Naive thymus-derived CD4-positive, alpha-beta T cell (primary cell): Measurements from ENCODE around the gene SNRNP48. TPM values are rescaled to one million over a fixed set of nuclear protein-coding genes. Genes with fewer than 3 reads are reported as not detected.

Source experiments
- ATAC-seq: fragments of 150-1000 bp; cut with Tn5 transposase; 2 replicates; pipeline ENCODE4 v1.10.0; 2021; ENCODE audit warnings: mild to moderate bottlenecking, moderate library complexity
- CTCF ChIA-PET: fragments of 350-600 bp; sonication (Branson Sonifier 250); formaldehyde crosslinking; loops from one replicate; lab custom pipeline; 2021; ENCODE audit warnings: antibody characterized with exemption; lab: Charles Lee
- POLR2A ChIA-PET: fragments of 350-600 bp; sonication (Branson Sonifier 250); formaldehyde crosslinking; loops from one replicate; lab custom pipeline; 2021; ENCODE audit warnings: antibody characterized with exemption, inconsistent platforms; lab: Charles Lee
- DNase-seq, 9 donors: peaks; one replicate each; pipeline versions ENCODE4 v3.0.0 to v3.0.0-alpha.2; 2020 to 2022; ENCODE audit warnings: mixed read lengths in 1 of 9
- H3K27ac ChIP-seq: one replicate; pipeline ENCODE4 v1.7.0; 2013; ENCODE audit warnings: mild to moderate bottlenecking, low read depth, low read length, moderate library complexity
- H3K27me3 ChIP-seq, 2 donors: one replicate each; pipeline ENCODE4 v1.7.0; 2013; ENCODE audit warnings: low read length in 2 of 2, mild to moderate bottlenecking in 2 of 2, moderate library complexity in 2 of 2; ENCODE audit not compliant: control insufficient read depth in 2 of 2, insufficient read depth in 2 of 2
- H3K36me3 ChIP-seq, 3 experiments: 1 replicate in 2 of 3; 2 replicates in 1 of 3; pipeline ENCODE4 v1.7.0; 2013; ENCODE audit warnings: low read length in 3 of 3, mild to moderate bottlenecking in 3 of 3, moderate library complexity in 1 of 3; ENCODE audit not compliant: insufficient read depth in 3 of 3, control insufficient read depth in 2 of 3
- H3K4me1 ChIP-seq, 2 donors: one replicate each; pipeline ENCODE4 v1.7.0; 2013; ENCODE audit warnings: low read length in 2 of 2, mild to moderate bottlenecking in 2 of 2, moderate library complexity in 1 of 2; ENCODE audit not compliant: control insufficient read depth in 2 of 2, insufficient read depth in 2 of 2
- H3K4me3 ChIP-seq: 2 replicates; pipeline ENCODE4 v1.7.0; 2013; ENCODE audit warnings: mild to moderate bottlenecking, low read length
- H3K9me3 ChIP-seq, 3 experiments: 1 replicate in 2 of 3; 2 replicates in 1 of 3; pipeline ENCODE4 v1.7.0; 2013; ENCODE audit warnings: low read length in 3 of 3; ENCODE audit not compliant: control insufficient read depth in 2 of 3
- H3K27ac Mint-ChIP-seq, 9 donors: one replicate each; pipeline ENCODE4 v1.8.0; 2020 to 2022; ENCODE audit warnings: mixed read lengths in 9 of 9, mild to moderate bottlenecking in 8 of 9, moderate library complexity in 5 of 9, inconsistent platforms in 2 of 9
- H3K27me3 Mint-ChIP-seq, 5 donors: one replicate each; pipeline ENCODE4 v1.8.0; 2021 to 2022; ENCODE audit warnings: mixed read lengths in 5 of 5, mild to moderate bottlenecking in 1 of 5
- H3K36me3 Mint-ChIP-seq, 5 donors: one replicate each; pipeline ENCODE4 v1.8.0; 2020 to 2022; ENCODE audit warnings: mixed read lengths in 5 of 5, mild to moderate bottlenecking in 3 of 5, inconsistent platforms in 1 of 5
- H3K4me1 Mint-ChIP-seq, 7 donors: one replicate each; pipeline ENCODE4 v1.8.0; 2020 to 2022; ENCODE audit warnings: mixed read lengths in 7 of 7, mild to moderate bottlenecking in 3 of 7, inconsistent platforms in 1 of 7
- H3K4me3 Mint-ChIP-seq, 10 donors: one replicate each; pipeline ENCODE4 v1.8.0; 2020 to 2022; ENCODE audit warnings: mild to moderate bottlenecking in 10 of 10, mixed read lengths in 10 of 10, moderate library complexity in 6 of 10, inconsistent platforms in 2 of 10
- H3K9me3 Mint-ChIP-seq, 11 donors: one replicate each; pipeline ENCODE4 v1.8.0; 2020 to 2022; ENCODE audit warnings: mixed read lengths in 11 of 11, mild to moderate bottlenecking in 4 of 11, inconsistent platforms in 1 of 11, moderate library complexity in 1 of 11
- intact Hi-C, 2 donors: fragments of 100-400 bp; cut with micrococcal nuclease; formaldehyde crosslinking; loops; one replicate each; pipeline ENCODE4 v1.15.1; 2023
- polyA plus RNA-seq, 2 donors: library from polyadenylated mRNA; unstranded; fragments of 300-500 nt; fragmentation: Illumina TruSeq; gene quantifications; one replicate each; pipeline ENCODE4 v1.2.3, GENCODE V29; 2021
- total RNA-seq, 6 experiments: library from RNA in 5 of 6; stranded (reverse) in 5 of 6; gene quantifications; 1 replicate in 5 of 6; 2 replicates in 1 of 6; pipeline ENCODE4 v1.2.3 and lab custom pipeline; 2021 to 2026

Gene SNRNP48
- total and polyA plus RNA-seq, 7 experiments from 2014 or later = 8.6 to 30.4 (median 14.0) TPM

GRCh38 chr6:7632501-7633290 is 42.7 kb downstream of the SNRNP48 start:
- intact Hi-C loops = no loop called here
- H3K4me1 Mint-ChIP-seq = no peaks in the 10 kb centered on the region
- Histone ChIP-seq H3K9me3 (no peaks in the 10 kb centered on the region), H3K36me3 (no peaks in the 10 kb centered on the region), H3K4me3 (no peak overlapping the region), H3K4me1 (no peaks in the 10 kb centered on the region), H3K27ac (no peak overlapping the region), H3K27me3 (no peaks in the 10 kb centered on the region)
- peaks cover 0 to 4% (median 0%) of the 10 kb centered on the region in 11 donors for H3K9me3 Mint-ChIP-seq
- ChIA-PET POLR2A (no interaction called here), CTCF (no interaction called here)
- no peaks in the 10 kb centered on the region for H3K36me3 Mint-ChIP-seq
- ATAC-seq (no peak), DNase-seq (no peak)
- no peak overlapping the region for H3K4me3 Mint-ChIP-seq
- no peak overlapping the region for H3K27ac Mint-ChIP-seq
- peaks cover 5 to 28% (median 10%) of the 10 kb centered on the region in 5 donors for H3K27me3 Mint-ChIP-seq

- H3K27me3 ChIP-seq = no peaks in the 10 kb centered on the region
- POLR2A ChIA-PET = no interaction called here
- no peaks in the 10 kb centered on the region for H3K4me1 Mint-ChIP-seq
- peaks cover 0 to 4% (median 0%) of the 10 kb centered on the region in 11 donors for H3K9me3 Mint-ChIP-seq
- H3K4me3 ChIP-seq = no peak overlapping the region
- no peak overlapping the region for H3K4me3 Mint-ChIP-seq
- CTCF ChIA-PET = no interaction called here
- peaks cover 5 to 27% (median 9%) of the 10 kb centered on the region in 5 donors for H3K27me3 Mint-ChIP-seq
- H3K9me3 ChIP-seq = no peaks in the 10 kb centered on the region
- intact Hi-C loops = no loop called here
- no peaks in the 10 kb centered on the region for H3K36me3 Mint-ChIP-seq
- no peak overlapping the region for H3K27ac ChIP-seq
- no peak overlapping the region for H3K27ac Mint-ChIP-seq
- no peaks in the 10 kb centered on the region for H3K4me1 ChIP-seq
- DNase-seq = no peak
- H3K36me3 ChIP-seq = no peaks in the 10 kb centered on the region
- no peak for ATAC-seq
Observed at GRCh38 chr6:7633361-7633760, 43.4 kb downstream of the SNRNP48 start.

GRCh38 chr6:7636151-7636550 is 46.2 kb downstream of the SNRNP48 start:
- ChIA-PET CTCF (no interaction called here), POLR2A (interaction anchor here (1.1 kb wide), 1 partner anchor 12 kb away, joined by 3 read pairs; no protein-coding TSS in a partner anchor)
- Mint-ChIP-seq H3K9me3 (peaks cover 0 to 4% (median 0%) of the 10 kb centered on the region in 11 donors), H3K27ac (no peak overlapping the region), H3K4me3 (no peak overlapping the region), H3K36me3 (no peaks in the 10 kb centered on the region), H3K27me3 (peaks cover 3 to 11% (median 6%) of the 10 kb centered on the region in 5 donors), H3K4me1 (no peaks in the 10 kb centered on the region)
- Histone ChIP-seq H3K4me3 (no peak overlapping the region), H3K27ac (no peak overlapping the region), H3K27me3 (no peaks in the 10 kb centered on the region), H3K4me1 (no peaks in the 10 kb centered on the region), H3K36me3 (no peaks in the 10 kb centered on the region), H3K9me3 (no peaks in the 10 kb centered on the region)
- DNase-seq = no peak
- no peak for ATAC-seq
- intact Hi-C loops = no loop called here

DNA sequence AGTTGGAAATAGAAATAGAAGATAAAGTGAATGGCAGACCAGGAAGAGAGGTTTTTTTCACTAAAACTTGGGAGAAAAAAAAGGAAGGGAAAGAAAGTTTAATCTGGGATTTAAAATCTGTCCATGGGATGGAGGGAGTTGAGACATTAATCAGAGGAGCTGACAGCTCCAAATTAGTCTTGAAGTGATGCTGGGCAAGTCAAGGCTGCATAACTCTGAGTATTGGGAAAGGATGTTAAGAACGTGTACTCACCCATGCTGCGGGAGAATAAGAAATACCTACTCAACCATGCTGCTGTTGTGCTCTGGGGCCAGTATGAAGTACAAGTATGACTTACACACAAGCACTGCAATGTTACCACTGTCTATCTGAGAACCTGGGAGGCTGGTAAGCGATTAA is 47.5 kb downstream of the SNRNP48 start:
- Mint-ChIP-seq H3K9me3 (peaks cover 0 to 4% (median 0%) of the 10 kb centered on the region in 11 donors), H3K27ac (no peak overlapping the region), H3K4me1 (no peaks in the 10 kb centered on the region), H3K36me3 (no peaks in the 10 kb centered on the region), H3K27me3 (peaks cover 3 to 11% (median 6%) of the 10 kb centered on the region in 5 donors), H3K4me3 (no peak overlapping the region)
- no peaks in the 10 kb centered on the region for H3K27me3 ChIP-seq
- DNase-seq (no peak), ATAC-seq (no peak)
- H3K27ac ChIP-seq = no peak overlapping the region
- H3K4me1 ChIP-seq = no peaks in the 10 kb centered on the region
- ChIA-PET CTCF (no interaction called here), POLR2A (interaction anchor here (1.1 kb wide), 1 partner anchor 11 kb away, joined by 3 read pairs; no protein-coding TSS in a partner anchor)
- H3K9me3 ChIP-seq = no peaks in the 10 kb centered on the region
- intact Hi-C loops = no loop called here
- no peaks in the 10 kb centered on the region for H3K36me3 ChIP-seq
- no peak overlapping the region for H3K4me3 ChIP-seq

DNA sequence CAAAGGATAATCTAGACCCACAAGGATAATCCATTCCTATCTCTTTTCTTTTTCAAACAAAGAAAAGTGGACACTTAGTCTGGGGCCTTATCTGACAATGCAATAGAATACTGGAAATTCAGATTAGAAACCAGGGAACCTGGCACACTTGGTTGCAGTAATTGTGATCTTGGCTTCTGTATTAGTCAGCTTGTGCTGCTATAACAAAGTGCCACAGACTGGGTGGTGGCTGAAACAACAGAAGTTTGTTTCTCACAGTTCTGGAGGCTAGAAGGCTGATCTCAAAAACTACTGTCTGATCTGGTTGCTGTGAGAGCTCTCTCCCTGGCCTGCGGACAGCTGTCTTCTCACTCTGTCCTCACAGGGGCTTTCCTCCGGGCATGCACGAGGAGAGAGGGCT is 49.4 kb downstream of the SNRNP48 start:
- Histone ChIP-seq H3K4me1 (no peaks in the 10 kb centered on the region), H3K36me3 (no peaks in the 10 kb centered on the region), H3K9me3 (no peaks in the 10 kb centered on the region), H3K4me3 (no peak overlapping the region), H3K27me3 (no peaks in the 10 kb centered on the region), H3K27ac (no peak overlapping the region)
- no peaks in the 10 kb centered on the region for H3K4me1 Mint-ChIP-seq
- peaks cover 0 to 4% (median 0%) of the 10 kb centered on the region in 11 donors for H3K9me3 Mint-ChIP-seq
- ATAC-seq = no peak
- intact Hi-C loops = no loop called here
- H3K27me3 Mint-ChIP-seq = peaks cover 3 to 13% (median 6%) of the 10 kb centered on the region in 5 donors
- H3K4me3 Mint-ChIP-seq = no peak overlapping the region
- DNase-seq = no peak
- CTCF ChIA-PET = no interaction called here
- POLR2A ChIA-PET = no interaction called here
- H3K27ac Mint-ChIP-seq = no peak overlapping the region
- H3K36me3 Mint-ChIP-seq = no peaks in the 10 kb centered on the region

GRCh38 chr6:7640016-7640415 is 50.0 kb downstream of the SNRNP48 start:
- Histone ChIP-seq H3K4me3 (no peak overlapping the region), H3K36me3 (no peaks in the 10 kb centered on the region), H3K27me3 (no peaks in the 10 kb centered on the region), H3K27ac (no peak overlapping the region), H3K9me3 (no peaks in the 10 kb centered on the region), H3K4me1 (no peaks in the 10 kb centered on the region)
- ChIA-PET CTCF (no interaction called here), POLR2A (no interaction called here)
- H3K4me3 Mint-ChIP-seq = no peak overlapping the region
- no peak for DNase-seq
- H3K9me3 Mint-ChIP-seq = peaks cover 0 to 4% (median 0%) of the 10 kb centered on the region in 11 donors
- no peaks in the 10 kb centered on the region for H3K36me3 Mint-ChIP-seq
- H3K27ac Mint-ChIP-seq = no peak overlapping the region
- H3K4me1 Mint-ChIP-seq = no peaks in the 10 kb centered on the region
- no peak for ATAC-seq
- intact Hi-C loops = no loop called here
- H3K27me3 Mint-ChIP-seq = peaks cover 3 to 13% (median 6%) of the 10 kb centered on the region in 5 donors
